ENCODE measurements around the gene GOLIM4.
"Not testable (repeated sequence)": the region's sequence is repeated elsewhere in the genome, so short reads cannot be mapped to it uniquely, and the experiment has no call there.

The GOLIM4 gene, protein sequence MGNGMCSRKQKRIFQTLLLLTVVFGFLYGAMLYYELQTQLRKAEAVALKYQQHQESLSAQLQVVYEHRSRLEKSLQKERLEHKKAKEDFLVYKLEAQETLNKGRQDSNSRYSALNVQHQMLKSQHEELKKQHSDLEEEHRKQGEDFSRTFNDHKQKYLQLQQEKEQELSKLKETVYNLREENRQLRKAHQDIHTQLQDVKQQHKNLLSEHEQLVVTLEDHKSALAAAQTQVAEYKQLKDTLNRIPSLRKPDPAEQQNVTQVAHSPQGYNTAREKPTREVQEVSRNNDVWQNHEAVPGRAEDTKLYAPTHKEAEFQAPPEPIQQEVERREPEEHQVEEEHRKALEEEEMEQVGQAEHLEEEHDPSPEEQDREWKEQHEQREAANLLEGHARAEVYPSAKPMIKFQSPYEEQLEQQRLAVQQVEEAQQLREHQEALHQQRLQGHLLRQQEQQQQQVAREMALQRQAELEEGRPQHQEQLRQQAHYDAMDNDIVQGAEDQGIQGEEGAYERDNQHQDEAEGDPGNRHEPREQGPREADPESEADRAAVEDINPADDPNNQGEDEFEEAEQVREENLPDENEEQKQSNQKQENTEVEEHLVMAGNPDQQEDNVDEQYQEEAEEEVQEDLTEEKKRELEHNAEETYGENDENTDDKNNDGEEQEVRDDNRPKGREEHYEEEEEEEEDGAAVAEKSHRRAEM

DNA sequence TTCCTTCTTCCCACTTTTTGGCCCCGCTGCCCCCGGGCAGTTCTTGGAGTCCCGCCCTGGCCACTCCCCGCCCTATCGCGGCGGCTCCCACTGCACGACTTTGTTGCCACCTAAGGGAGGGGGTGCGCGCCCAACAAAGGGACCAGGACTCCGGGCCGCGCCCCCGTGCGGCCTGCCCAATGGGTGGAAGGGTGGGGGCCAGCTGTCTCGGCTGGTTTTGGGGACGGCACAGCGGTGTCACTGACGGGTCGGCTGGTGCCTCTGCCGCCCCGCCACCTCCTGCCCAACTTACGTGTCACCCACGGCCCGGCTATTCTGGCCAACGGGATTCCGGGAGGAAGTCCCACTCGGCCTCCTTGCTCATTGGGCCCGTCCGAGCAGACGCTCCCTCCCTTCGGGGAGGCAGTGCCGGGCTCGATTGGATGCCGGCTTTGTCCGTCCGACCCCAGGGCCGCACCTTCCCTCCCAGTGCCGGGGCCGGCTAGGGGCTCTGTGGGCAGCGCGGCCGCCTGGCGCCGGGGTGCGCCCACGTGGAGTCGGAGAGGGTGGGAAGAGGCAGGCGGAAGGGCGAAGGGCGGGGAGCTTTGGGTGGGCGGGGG, at the start of gene GOLIM4:
Gene GOLIM4, minus strand, starts transcription at position 314 of the 599 bp plus-strand sequence. CDS start 639 bp downstream, outside the sequence.
- H3K9ac ChIP-seq (ENCODE audit: insufficient read length, low read depth): peak within 1 kb of the TSS; percentile 96
- peak; percentile 85 for DNase-seq (ENCODE audit: low read depth, low spot score)
- H3K36me3 ChIP-seq (ENCODE audit: insufficient read depth, insufficient read length, low read length): no peaks in the 10 kb centered on the region
- peak within 1 kb of the TSS; percentile 95 for H3K4me3 ChIP-seq (ENCODE audit: insufficient read length, low read depth)
- no peaks in the 10 kb centered on the region for H3K4me1 ChIP-seq (ENCODE audit: insufficient read depth, insufficient read length)
- H3K27me3 ChIP-seq (ENCODE audit: insufficient read depth, insufficient read length): no peaks in the 10 kb centered on the region
- no peak for TF ChIP-seq ZNF274 (IDR thresholded peaks at IDR 0.05; ENCODE audit: low read depth, low read length)
- no peak for TF ChIP-seq SUZ12 (IDR thresholded peaks at IDR 0.05; ENCODE audit: extremely low read depth, insufficient read depth, insufficient read length)
- TF ChIP-seq YY1 (IDR thresholded peaks at IDR 0.05; ENCODE audit: insufficient read depth, insufficient read length): no peak
- H3K9me3 ChIP-seq (ENCODE audit: insufficient read depth, low read length): no peaks in the 10 kb centered on the region

DNA sequence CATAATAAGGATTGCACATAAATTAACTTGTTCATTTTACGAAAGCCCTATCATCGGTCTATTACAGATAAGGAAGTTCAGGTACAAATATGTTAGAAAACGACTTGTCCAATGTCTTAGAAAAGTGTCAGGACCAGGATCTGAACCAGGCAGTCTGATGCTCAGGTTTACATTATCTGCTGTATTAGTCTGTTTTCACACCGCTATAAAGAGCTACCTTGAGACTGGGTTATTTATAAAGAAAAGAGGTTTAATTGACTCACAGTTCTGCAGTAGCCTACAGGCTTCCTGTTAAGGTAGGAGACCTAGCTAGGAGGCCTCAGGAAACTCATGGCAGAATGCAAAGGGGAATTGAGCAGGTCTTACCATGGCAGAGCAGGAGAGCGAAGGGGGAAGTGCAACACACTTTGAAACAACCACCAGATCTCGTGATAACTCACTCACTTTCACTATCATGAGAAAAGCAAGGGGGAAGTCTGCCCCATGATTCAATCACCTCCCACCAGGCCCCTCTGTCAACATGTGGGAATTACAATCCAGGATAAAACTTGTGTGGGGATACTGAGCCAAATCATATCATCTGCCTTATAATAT, 45.8 kb upstream of the GOLIM4 start:
- DNase-seq (ENCODE audit: low read depth, low spot score): no peak
- no peaks in the 10 kb centered on the region for H3K27me3 ChIP-seq (ENCODE audit: insufficient read depth, insufficient read length)
- no peak overlapping the region for H3K4me3 ChIP-seq (ENCODE audit: insufficient read length, low read depth)
- H3K4me1 ChIP-seq (ENCODE audit: insufficient read depth, insufficient read length): no peaks in the 10 kb centered on the region
- TF ChIP-seq YY1 (IDR thresholded peaks at IDR 0.05; ENCODE audit: insufficient read depth, insufficient read length): no peak
- no peak for TF ChIP-seq SUZ12 (IDR thresholded peaks at IDR 0.05; ENCODE audit: extremely low read depth, insufficient read depth, insufficient read length)
- no peak for TF ChIP-seq ZNF274 (IDR thresholded peaks at IDR 0.05; ENCODE audit: low read depth, low read length)
- H3K9me3 ChIP-seq (ENCODE audit: insufficient read depth, low read length): no peaks in the 10 kb centered on the region
- no peak overlapping the region for H3K9ac ChIP-seq (ENCODE audit: insufficient read length, low read depth)
- H3K36me3 ChIP-seq (ENCODE audit: insufficient read depth, insufficient read length, low read length): no peaks in the 10 kb centered on the region

DNA sequence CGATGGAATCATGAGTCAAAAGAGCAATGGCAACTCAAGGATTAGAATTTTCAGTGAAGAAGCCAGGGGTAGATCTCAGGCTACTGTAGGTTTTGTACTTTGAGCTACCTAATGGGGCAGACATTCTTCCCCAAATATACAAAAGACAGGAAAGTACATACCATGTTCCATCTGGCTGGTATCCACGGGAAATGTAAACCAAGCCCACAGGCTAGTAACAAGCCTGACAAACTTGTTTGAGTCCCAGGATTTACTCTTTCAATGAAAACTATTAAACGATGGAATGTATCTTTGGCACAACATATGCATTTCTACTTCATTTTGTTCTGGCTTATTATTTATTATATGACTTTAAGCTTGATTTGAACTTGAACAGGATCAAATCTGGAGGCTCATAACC, 44.2 kb upstream of the GOLIM4 start:
- Histone ChIP-seq H3K36me3 (ENCODE audit: insufficient read depth, insufficient read length, low read length) (no peaks in the 10 kb centered on the region), H3K9me3 (ENCODE audit: insufficient read depth, low read length) (no peaks in the 10 kb centered on the region), H3K4me1 (ENCODE audit: insufficient read depth, insufficient read length) (no peaks in the 10 kb centered on the region), H3K27me3 (ENCODE audit: insufficient read depth, insufficient read length) (no peaks in the 10 kb centered on the region), H3K4me3 (ENCODE audit: insufficient read length, low read depth) (no peak overlapping the region), H3K9ac (ENCODE audit: insufficient read length, low read depth) (no peak overlapping the region)
- no peak for DNase-seq (ENCODE audit: low read depth, low spot score)
- TF ChIP-seq YY1 (IDR thresholded peaks at IDR 0.05; ENCODE audit: insufficient read depth, insufficient read length) (no peak), SUZ12 (IDR thresholded peaks at IDR 0.05; ENCODE audit: extremely low read depth, insufficient read depth, insufficient read length) (no peak), ZNF274 (IDR thresholded peaks at IDR 0.05; ENCODE audit: low read depth, low read length) (no peak)

DNA sequence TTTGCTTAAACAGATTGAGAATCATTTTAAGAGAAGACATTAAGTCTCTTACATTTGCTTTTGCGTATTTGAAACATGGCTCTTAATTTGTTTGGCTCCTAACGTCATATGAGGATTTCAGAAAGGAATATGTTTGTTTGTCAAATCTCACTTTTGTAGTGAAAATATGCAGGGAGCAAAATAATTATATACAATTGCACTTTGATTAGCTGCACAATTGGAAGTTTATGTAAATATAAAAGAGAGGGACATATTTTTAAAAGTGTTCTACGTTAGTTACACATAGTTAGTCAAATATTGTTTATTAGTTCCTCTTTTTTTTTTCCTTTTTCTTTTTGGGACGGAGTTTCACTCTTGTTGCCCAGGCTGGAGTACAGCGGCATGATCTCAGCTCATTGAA, 42.7 kb upstream of the GOLIM4 start:
- DNase-seq (ENCODE audit: low read depth, low spot score): no peak
- Histone ChIP-seq H3K36me3 (ENCODE audit: insufficient read depth, insufficient read length, low read length) (no peaks in the 10 kb centered on the region), H3K4me1 (ENCODE audit: insufficient read depth, insufficient read length) (no peaks in the 10 kb centered on the region), H3K27me3 (ENCODE audit: insufficient read depth, insufficient read length) (no peaks in the 10 kb centered on the region), H3K9me3 (ENCODE audit: insufficient read depth, low read length) (no peaks in the 10 kb centered on the region), H3K9ac (ENCODE audit: insufficient read length, low read depth) (no peak overlapping the region), H3K4me3 (ENCODE audit: insufficient read length, low read depth) (no peak overlapping the region)
- TF ChIP-seq SUZ12 (IDR thresholded peaks at IDR 0.05; ENCODE audit: extremely low read depth, insufficient read depth, insufficient read length) (no peak), YY1 (IDR thresholded peaks at IDR 0.05; ENCODE audit: insufficient read depth, insufficient read length) (no peak), ZNF274 (IDR thresholded peaks at IDR 0.05; ENCODE audit: low read depth, low read length) (no peak)

DNA sequence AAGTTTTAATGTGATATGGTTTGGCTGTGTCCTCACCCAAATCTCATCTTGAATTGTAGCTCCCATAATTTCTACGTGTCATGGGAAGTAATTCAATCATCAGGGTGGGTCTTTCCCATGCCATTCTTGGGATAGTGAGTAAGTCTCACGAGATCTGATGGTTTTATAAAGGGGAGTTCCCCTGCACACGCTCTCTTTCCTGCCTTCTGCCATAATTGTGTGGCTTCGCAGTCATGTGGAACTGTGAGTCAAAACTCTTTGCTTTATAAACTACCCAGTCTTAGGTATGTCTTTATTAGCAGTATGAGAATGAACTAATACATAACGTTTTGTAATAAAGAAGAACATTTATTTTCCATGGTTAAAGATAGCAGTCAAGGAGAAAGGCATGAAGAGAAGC, 39.2 kb upstream of the GOLIM4 start:
- Histone ChIP-seq H3K9me3 (ENCODE audit: insufficient read depth, low read length) (no peaks in the 10 kb centered on the region), H3K4me3 (ENCODE audit: insufficient read length, low read depth) (no peak overlapping the region), H3K27me3 (ENCODE audit: insufficient read depth, insufficient read length) (no peaks in the 10 kb centered on the region), H3K36me3 (ENCODE audit: insufficient read depth, insufficient read length, low read length) (no peaks in the 10 kb centered on the region), H3K9ac (ENCODE audit: insufficient read length, low read depth) (no peak overlapping the region), H3K4me1 (ENCODE audit: insufficient read depth, insufficient read length) (no peaks in the 10 kb centered on the region)
- TF ChIP-seq SUZ12 (IDR thresholded peaks at IDR 0.05; ENCODE audit: extremely low read depth, insufficient read depth, insufficient read length): no peak
- no peak for TF ChIP-seq YY1 (IDR thresholded peaks at IDR 0.05; ENCODE audit: insufficient read depth, insufficient read length)
- no peak for TF ChIP-seq ZNF274 (IDR thresholded peaks at IDR 0.05; ENCODE audit: low read depth, low read length)
- DNase-seq (ENCODE audit: low read depth, low spot score): no peak

DNA sequence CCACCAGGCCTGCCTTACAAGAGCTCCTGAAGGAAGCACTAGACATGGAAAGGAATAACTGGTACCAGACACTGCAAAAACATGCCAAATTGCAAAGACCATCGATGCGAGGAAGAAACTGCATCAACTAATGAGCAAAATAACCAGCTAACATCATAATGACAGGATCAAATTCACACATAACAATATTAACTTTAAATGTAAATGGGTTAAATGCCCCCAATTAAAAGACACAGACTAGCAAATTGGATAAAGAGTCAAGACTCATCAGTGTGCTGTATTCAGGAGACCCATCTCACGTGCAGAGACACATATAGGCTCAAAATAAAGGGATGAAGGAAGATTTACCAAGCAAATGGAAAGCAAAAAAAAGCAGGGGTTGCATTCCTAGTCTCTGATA, 34.5 kb upstream of the GOLIM4 start:
- not testable (repeated sequence) for H3K27me3 ChIP-seq (ENCODE audit: insufficient read depth, insufficient read length); DNase-seq (ENCODE audit: low read depth, low spot score); H3K4me1 ChIP-seq (ENCODE audit: insufficient read depth, insufficient read length); H3K4me3 ChIP-seq (ENCODE audit: insufficient read length, low read depth); H3K36me3 ChIP-seq (ENCODE audit: insufficient read depth, insufficient read length, low read length); H3K9ac ChIP-seq (ENCODE audit: insufficient read length, low read depth)
- H3K9me3 ChIP-seq (ENCODE audit: insufficient read depth, low read length): peaks cover 22% of the 10 kb centered on the region

DNA sequence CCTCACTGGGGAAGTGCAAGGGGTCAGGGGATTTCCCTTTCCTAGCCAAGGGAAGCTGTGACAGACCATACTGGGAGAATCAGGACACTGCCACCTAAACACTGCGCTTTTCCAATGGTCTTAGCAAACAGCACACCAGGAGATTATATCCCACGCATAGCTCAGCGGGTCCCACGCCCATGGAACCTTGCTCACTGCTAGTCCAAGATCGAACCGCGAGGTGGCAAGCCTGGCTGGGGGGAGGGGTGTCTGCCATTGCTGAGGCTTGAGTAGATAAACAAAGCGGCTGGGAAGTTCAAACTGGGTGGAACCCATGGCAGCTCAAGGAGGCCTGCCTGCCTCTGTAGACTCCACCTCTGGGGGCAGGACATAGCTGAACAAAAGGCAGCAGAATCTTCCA, 32.7 kb upstream of the GOLIM4 start:
- DNase-seq (ENCODE audit: low read depth, low spot score); H3K27me3 ChIP-seq (ENCODE audit: insufficient read depth, insufficient read length); H3K4me1 ChIP-seq (ENCODE audit: insufficient read depth, insufficient read length); H3K36me3 ChIP-seq (ENCODE audit: insufficient read depth, insufficient read length, low read length); H3K4me3 ChIP-seq (ENCODE audit: insufficient read length, low read depth); H3K9ac ChIP-seq (ENCODE audit: insufficient read length, low read depth): not testable (repeated sequence)
- peaks cover 22% of the 10 kb centered on the region for H3K9me3 ChIP-seq (ENCODE audit: insufficient read depth, low read length)

Measured in NT2/D1 (cell line).